Small intestine (tissue), 7 donors: ENCODE measurements around the gene OTOF. TPM values are rescaled to one million over a fixed set of nuclear protein-coding genes. Genes with fewer than 3 reads are reported as not detected.

Source experiments
- DNase-seq, 2 donors: peaks; one replicate each; pipeline versions ENCODE4 v3.0.0 to v3.0.0-alpha.2; 2013
- FAIRE-seq: peaks from 2 replicates; lab custom pipeline; 2012; peaks lifted over from hg19 to GRCh38; lab: Jason Lieb, UNC
- H3K27ac ChIP-seq, 3 donors: one replicate each; pipeline ENCODE4 v1.5.1; 2013; ENCODE audit warnings: low read length in 2 of 3, mild to moderate bottlenecking in 2 of 3, control low read depth in 1 of 3, inconsistent platforms in 1 of 3, low read depth in 1 of 3, moderate library complexity in 1 of 3
- H3K27me3 ChIP-seq, 3 donors: one replicate each; pipeline ENCODE4 v1.6.1; 2013; ENCODE audit warnings: low read length in 3 of 3, inconsistent platforms in 1 of 3; ENCODE audit not compliant: control insufficient read depth in 3 of 3, insufficient read depth in 3 of 3
- H3K36me3 ChIP-seq, 3 donors: one replicate each; pipeline ENCODE4 v1.6.1; 2013; ENCODE audit warnings: low read length in 3 of 3, inconsistent platforms in 1 of 3, low read depth in 1 of 3, mild to moderate bottlenecking in 1 of 3, moderate library complexity in 1 of 3; ENCODE audit not compliant: control insufficient read depth in 3 of 3, insufficient read depth in 2 of 3
- H3K4me1 ChIP-seq, 3 donors: one replicate each; pipeline ENCODE4 v1.6.1; 2013; ENCODE audit warnings: low read length in 2 of 3, inconsistent platforms in 1 of 3, low read depth in 1 of 3, mild to moderate bottlenecking in 1 of 3, moderate library complexity in 1 of 3; ENCODE audit not compliant: control insufficient read depth in 3 of 3, insufficient read depth in 2 of 3
- H3K4me3 ChIP-seq, 3 donors: one replicate each; pipeline ENCODE4 v1.5.1; 2013; ENCODE audit warnings: low read length in 3 of 3, control low read depth in 1 of 3, inconsistent platforms in 1 of 3, low read depth in 1 of 3, mild to moderate bottlenecking in 1 of 3, moderate library complexity in 1 of 3
- H3K9me3 ChIP-seq, 2 donors: one replicate each; pipeline ENCODE4 v1.6.1; 2013; ENCODE audit warnings: low read depth in 1 of 2, low read length in 1 of 2; ENCODE audit not compliant: control insufficient read depth in 2 of 2, insufficient read depth in 1 of 2
- WGBS, 3 donors: extraction: QIAGEN DNeasy Blood & Tissue Kit; methylation state at CpG; one replicate each; pipeline ENCODE4 v1.1.7; 2013; 5-methylcytosine and 5-hydroxymethylcytosine counted together
- polyA plus RNA-seq, 4 donors: library from polyadenylated mRNA; stranded (reverse) in 3 of 4; unstranded in 1 of 4; fragments of 200-250 nt in 3 of 4; fragments of 120-200 nt in 1 of 4; gene quantifications; one replicate each; pipeline versions ENCODE4 v1.2.1 to v1.2.3, GENCODE V29; 2013
- donor health status: healthy with polysubstance abuse.
- donor health status: control.
- donor health status: control.
- donor health status: Bipolar disorder and iron deficiency.
- donor health status: healthy.

OTOF gene
- polyA plus RNA-seq, 4 donors: 0.22 to 2.5 (median 0.46) TPM

GRCh38 chr2:26458365-26459042, 19.4 kb downstream of the OTOF start:
- H3K27ac ChIP-seq: peak overlapping the region in 1 of 3 donors; percentile 95
- no peaks in the 10 kb centered on the region for H3K27me3 ChIP-seq
- no peak for DNase-seq
- H3K4me1 ChIP-seq: peaks cover 0 to 44% (median 11%) of the 10 kb centered on the region in 3 donors
- no peak for FAIRE-seq
- WGBS, 3 donors: 89% methylated on average over 14 of the region's 14 CpGs
- no peak overlapping the region for H3K4me3 ChIP-seq
- H3K36me3 ChIP-seq: peaks cover 0 to 12% (median 0%) of the 10 kb centered on the region in 3 donors
- no peaks in the 10 kb centered on the region for H3K9me3 ChIP-seq

GRCh38 chr2:26457695-26458364, 20.1 kb downstream of the OTOF start:
- Histone ChIP-seq H3K9me3 (no peaks in the 10 kb centered on the region), H3K4me1 (peaks cover 0 to 44% (median 11%) of the 10 kb centered on the region in 3 donors), H3K27ac (peak overlapping the region in 1 of 3 donors; percentile 95), H3K27me3 (no peaks in the 10 kb centered on the region), H3K36me3 (peaks cover 0 to 9% (median 0%) of the 10 kb centered on the region in 3 donors), H3K4me3 (no peak overlapping the region)
- 90 to 94% (median 91%) methylated on average over 19 of the region's 19 CpGs for WGBS, 3 donors
- peak in 1 of 2 donors; percentile 37 for DNase-seq
- no peak for FAIRE-seq

- Histone ChIP-seq H3K36me3 (peaks cover 0 to 9% (median 0%) of the 10 kb centered on the region in 3 donors), H3K27me3 (no peaks in the 10 kb centered on the region), H3K4me3 (no peak overlapping the region), H3K9me3 (no peaks in the 10 kb centered on the region), H3K4me1 (peaks cover 0 to 44% (median 11%) of the 10 kb centered on the region in 3 donors), H3K27ac (peak overlapping the region in 2 of 3 donors; percentile 68 to 95)
- DNase-seq (peak in 1 of 2 donors; percentile 33), FAIRE-seq (no peak)
- 62 to 71% (median 69%) methylated on average over 11 of the region's 11 CpGs for WGBS, 3 donors
Measured at GRCh38 chr2:26457251-26457666, 20.7 kb downstream of the OTOF start.

GRCh38 chr2:26456440-26457250, 21.3 kb downstream of the OTOF start:
- H3K4me1 ChIP-seq: peaks cover 0 to 44% (median 11%) of the 10 kb centered on the region in 3 donors
- no peaks in the 10 kb centered on the region for H3K9me3 ChIP-seq
- 45 to 79% (median 56%) methylated on average over 10 of the region's 10 CpGs for WGBS, 3 donors
- FAIRE-seq (no peak), DNase-seq (peak; percentile 92 to 94)
- H3K27me3 ChIP-seq: no peaks in the 10 kb centered on the region
- peaks cover 0 to 9% (median 0%) of the 10 kb centered on the region in 3 donors for H3K36me3 ChIP-seq
- no peak overlapping the region for H3K4me3 ChIP-seq
- peak overlapping the region; percentile 7 to 95 (median 68) for H3K27ac ChIP-seq

- WGBS, 3 donors: 46 to 56% (median 49%) methylated on average over 17 to 18 of the region's 18 CpGs
- Histone ChIP-seq H3K4me1 (peaks cover 0 to 44% (median 11%) of the 10 kb centered on the region in 3 donors), H3K4me3 (no peak overlapping the region), H3K36me3 (peaks cover 0 to 7% (median 0%) of the 10 kb centered on the region in 3 donors), H3K27me3 (no peaks in the 10 kb centered on the region), H3K27ac (peak overlapping the region; percentile 43 to 95 (median 68)), H3K9me3 (no peaks in the 10 kb centered on the region)
- DNase-seq: peak; percentile 79 to 82
- no peak for FAIRE-seq
Measured at GRCh38 chr2:26455670-26456439, 22.1 kb downstream of the OTOF start.

GRCh38 chr2:26455037-26455669, 22.8 kb downstream of the OTOF start:
- 62 to 76% (median 71%) methylated on average over 11 of the region's 11 CpGs for WGBS, 3 donors
- DNase-seq (no peak), FAIRE-seq (no peak)

GRCh38 chr2:26454561-26455001, 23.3 kb downstream of the OTOF start:
- Histone ChIP-seq H3K27me3 (no peaks in the 10 kb centered on the region), H3K9me3 (no peaks in the 10 kb centered on the region), H3K27ac (peak overlapping the region in 2 of 3 donors; percentile 68 to 95), H3K36me3 (peaks cover 0 to 7% (median 0%) of the 10 kb centered on the region in 3 donors), H3K4me3 (no peak overlapping the region), H3K4me1 (peaks cover 0 to 44% (median 11%) of the 10 kb centered on the region in 3 donors)
- DNase-seq (no peak), FAIRE-seq (no peak)
- 83 to 94% (median 91%) methylated on average over 10 of the region's 10 CpGs for WGBS, 3 donors

More at GRCh38 chr2:26455037-26455669, 22.8 kb downstream of the OTOF start:
- H3K4me1 ChIP-seq: peaks cover 0 to 44% (median 11%) of the 10 kb centered on the region in 3 donors
- no peaks in the 10 kb centered on the region for H3K9me3 ChIP-seq
- H3K27ac ChIP-seq: peak overlapping the region; percentile 43 to 95 (median 68)
- H3K36me3 ChIP-seq: peaks cover 0 to 7% (median 0%) of the 10 kb centered on the region in 3 donors
- no peaks in the 10 kb centered on the region for H3K27me3 ChIP-seq
- H3K4me3 ChIP-seq: no peak overlapping the region
